HTR-8/SVneo (cell line): ENCODE data around the gene AGK.

ENCODE experiments used
- DNase-seq: peaks from one replicate; pipeline ENCODE4 v3.0.0; 2011; ENCODE audit warnings: low spot score, mixed read lengths; ENCODE audit not compliant: insufficient read length
- FAIRE-seq: peaks from 2 replicates; lab custom pipeline; 2011; peaks lifted over from hg19 to GRCh38; lab: Jason Lieb, UNC

AGK gene

GRCh38 chr7:141551094-141551781 lies at the start of gene AGK:
TSS of gene AGK (plus strand) at chr7:141551410. CDS start at chr7:141555467, 4,057 bp downstream.
- peak; percentile 59 for DNase-seq

GRCh38 chr7:141501451-141501850 lies 49.8 kb upstream of the AGK start:
- FAIRE-seq (no peak), DNase-seq (no peak)

More at GRCh38 chr7:141551094-141551781, at the start of gene AGK:
- FAIRE-seq: no peak

- DNase-seq: no peak
- no peak for FAIRE-seq
Measured at GRCh38 chr7:141511316-141511675, 39.9 kb upstream of the AGK start.

- FAIRE-seq (no peak), DNase-seq (no peak)
Measured at GRCh38 chr7:141511676-141512396, 39.4 kb upstream of the AGK start.

GRCh38 chr7:141512597-141512996 lies 38.6 kb upstream of the AGK start:
- FAIRE-seq: no peak

GRCh38 chr7:141513720-141514119 lies 37.5 kb upstream of the AGK start:
- FAIRE-seq: no peak
- DNase-seq: no peak

More at GRCh38 chr7:141512597-141512996, 38.6 kb upstream of the AGK start:
- DNase-seq: no peak

- no peak for DNase-seq
- no peak for FAIRE-seq
Measured at GRCh38 chr7:141515941-141516340, 35.3 kb upstream of the AGK start.

- DNase-seq (no peak), FAIRE-seq (no peak)
Measured at GRCh38 chr7:141519623-141520022, 31.6 kb upstream of the AGK start.

- DNase-seq: no peak
- no peak for FAIRE-seq
Measured at GRCh38 chr7:141522657-141523342, 28.4 kb upstream of the AGK start.

- FAIRE-seq: no peak
- no peak for DNase-seq
Measured at GRCh38 chr7:141525973-141526514, 25.2 kb upstream of the AGK start.

GRCh38 chr7:141527076-141527475 lies 24.1 kb upstream of the AGK start:
- DNase-seq (no peak), FAIRE-seq (no peak)

GRCh38 chr7:141528399-141528798 lies 22.8 kb upstream of the AGK start:
- FAIRE-seq: no peak
- no peak for DNase-seq

GRCh38 chr7:141533149-141533949 lies 17.9 kb upstream of the AGK start:
- DNase-seq: peak; percentile 60
- FAIRE-seq: no peak

- FAIRE-seq (no peak), DNase-seq (no peak)
Measured at GRCh38 chr7:141534757-141535737, 16.2 kb upstream of the AGK start.

- FAIRE-seq (no peak), DNase-seq (no peak)
Measured at GRCh38 chr7:141537906-141538305, 13.3 kb upstream of the AGK start.

- no peak for DNase-seq
- no peak for FAIRE-seq
Measured at GRCh38 chr7:141541375-141541774, 9.8 kb upstream of the AGK start.

- FAIRE-seq (no peak), DNase-seq (no peak)
Measured at GRCh38 chr7:141544831-141545230, 6.4 kb upstream of the AGK start.

GRCh38 chr7:141549582-141549981 lies 1.6 kb upstream of the AGK start:
- DNase-seq (no peak), FAIRE-seq (no peak)
